ENCODE measurements around the gene ARF5.

GRCh38 chr7:127591189-127591588, 3.0 kb downstream of the ARF5 start:
- TF ChIP-seq POLR2A (IDR thresholded peaks at IDR 0.05; ENCODE audit: low read length) (no peak), GATA1 (IDR thresholded peaks at IDR 0.05; ENCODE audit: low read depth, low read length) (no peak)
